H9 (cell line): ENCODE measurements around the gene ARID1A. TPM values are rescaled to one million over a fixed set of nuclear protein-coding genes. Genes with fewer than 3 reads are reported as not detected.

Experiments
- DNase-seq: peaks from one replicate; pipeline ENCODE4 v3.0.0-alpha.2; 2017
- H2AFZ ChIP-seq: one replicate; pipeline ENCODE4 v1.6.1; 2013; ENCODE audit warnings: mild to moderate bottlenecking, low read length, control low read depth, moderate library complexity
- H2AK5ac ChIP-seq: 2 replicates; pipeline ENCODE4 v1.6.1; 2013; ENCODE audit warnings: low read length, control low read depth, mixed read lengths; ENCODE audit not compliant: insufficient read length
- H2BK120ac ChIP-seq: one replicate; pipeline ENCODE4 v1.6.1; 2013; ENCODE audit warnings: low read depth, mild to moderate bottlenecking, low read length, control low read depth, inconsistent platforms; ENCODE audit not compliant: poor library complexity, severe bottlenecking
- H2BK12ac ChIP-seq: 2 replicates; pipeline ENCODE4 v1.6.1; 2013; ENCODE audit warnings: low read length, control low read depth, mixed read lengths, low read depth; ENCODE audit not compliant: insufficient read length
- H2BK15ac ChIP-seq: 2 replicates; pipeline ENCODE4 v1.6.1; 2013; ENCODE audit warnings: low read depth, low read length, control low read depth
- H2BK20ac ChIP-seq: one replicate; pipeline ENCODE4 v1.6.1; 2013; ENCODE audit warnings: low read depth, mild to moderate bottlenecking, low read length, control low read depth, inconsistent platforms; ENCODE audit not compliant: poor library complexity, severe bottlenecking
- H2BK5ac ChIP-seq: 2 replicates; pipeline ENCODE4 v1.6.1; 2013; ENCODE audit warnings: low read length, control low read depth, mixed read lengths; ENCODE audit not compliant: insufficient read length
- H3K14ac ChIP-seq: 2 replicates; pipeline ENCODE4 v1.6.1; 2013; ENCODE audit warnings: low read length, control low read depth; ENCODE audit not compliant: insufficient read depth
- H3K18ac ChIP-seq: 2 replicates; pipeline ENCODE4 v1.6.1; 2013; ENCODE audit warnings: low read depth, mild to moderate bottlenecking, mixed read lengths, low read length, control low read depth; ENCODE audit not compliant: insufficient read length
- H3K23ac ChIP-seq: 2 replicates; pipeline ENCODE4 v1.6.1; 2013; ENCODE audit warnings: low read length, control low read depth, mixed read lengths, low read depth; ENCODE audit not compliant: insufficient read length
- H3K23me2 ChIP-seq: 2 replicates; pipeline ENCODE4 v1.6.1; 2013; ENCODE audit warnings: low read depth, mild to moderate bottlenecking, mixed read lengths, low read length, control low read depth; ENCODE audit not compliant: insufficient read length, poor library complexity, severe bottlenecking
- H3K27ac ChIP-seq: 2 replicates; pipeline ENCODE4 v1.5.1; 2013; ENCODE audit warnings: low read length, control low read depth, mixed read lengths, low read depth; ENCODE audit not compliant: insufficient read length
- H3K27me3 ChIP-seq: 2 replicates; pipeline ENCODE4 v1.6.1; 2013; ENCODE audit warnings: low read length, control low read depth, inconsistent platforms; ENCODE audit not compliant: insufficient read depth
- H3K4ac ChIP-seq: 2 replicates; pipeline ENCODE4 v1.6.1; 2013; ENCODE audit warnings: low read depth, mild to moderate bottlenecking, control low read depth, inconsistent platforms, low read length, moderate library complexity
- H3K4me1 ChIP-seq: 2 replicates; pipeline ENCODE4 v1.6.1; 2013; ENCODE audit warnings: low read length, control low read depth, inconsistent platforms; ENCODE audit not compliant: insufficient read depth
- H3K4me2 ChIP-seq: 2 replicates; pipeline ENCODE4 v1.6.1; 2013; ENCODE audit warnings: low read length, control low read depth, mixed read lengths; ENCODE audit not compliant: insufficient read length, insufficient read depth
- H3K56ac ChIP-seq: 2 replicates; pipeline ENCODE4 v1.6.1; 2013; ENCODE audit warnings: low read depth, mild to moderate bottlenecking, mixed read lengths, low read length, control low read depth; ENCODE audit not compliant: insufficient read length
- H3K79me1 ChIP-seq: 2 replicates; pipeline ENCODE4 v1.6.1; 2013; ENCODE audit warnings: low read depth, mild to moderate bottlenecking, moderate library complexity, low read length, control low read depth, inconsistent platforms; ENCODE audit not compliant: insufficient read depth, poor library complexity, severe bottlenecking
- H3K79me2 ChIP-seq: 2 replicates; pipeline ENCODE4 v1.6.1; 2013; ENCODE audit warnings: low read length, control low read depth, inconsistent platforms; ENCODE audit not compliant: insufficient read depth
- H3K9ac ChIP-seq: 2 replicates; pipeline ENCODE4 v1.6.1; 2013; ENCODE audit warnings: low read length, control low read depth, mixed read lengths; ENCODE audit not compliant: insufficient read length; ENCODE audit errors: extremely low read depth
- H3K9me3 ChIP-seq: one replicate; pipeline ENCODE4 v1.6.1; 2013; ENCODE audit warnings: low read depth, low read length, inconsistent platforms; ENCODE audit not compliant: control insufficient read depth
- H3T11ph ChIP-seq: one replicate; pipeline ENCODE4 v1.6.1; 2013; ENCODE audit warnings: mild to moderate bottlenecking, low read length, control low read depth, inconsistent platforms
- H4K20me1 ChIP-seq: one replicate; pipeline ENCODE4 v1.6.1; 2013; ENCODE audit not compliant: control insufficient read depth, insufficient read length, insufficient read depth
- H4K5ac ChIP-seq: 2 replicates; pipeline ENCODE4 v1.6.1; 2013; ENCODE audit warnings: low read depth, mild to moderate bottlenecking, mixed read lengths, low read length, control low read depth; ENCODE audit not compliant: insufficient read length
- H4K8ac ChIP-seq: replicated peaks from 2 replicates; pipeline ENCODE4 v1.6.1; 2013; ENCODE audit warnings: low read length, control low read depth, mixed read lengths, low read depth; ENCODE audit not compliant: insufficient read length
- H4K91ac ChIP-seq: 2 replicates; pipeline ENCODE4 v1.6.1; 2013; ENCODE audit warnings: low read depth, mild to moderate bottlenecking, moderate library complexity, mixed read lengths, low read length, control low read depth; ENCODE audit not compliant: insufficient read length
- H3K27ac Mint-ChIP-seq, 3 experiments: 2 replicates in 2 of 3; 3 replicates in 1 of 3; pipeline ENCODE4 v1.8.0; 2020 to 2021; ENCODE audit warnings: mixed read lengths in 3 of 3, mild to moderate bottlenecking in 1 of 3, moderate library complexity in 1 of 3
- H3K27me3 Mint-ChIP-seq: 2 replicates; pipeline ENCODE4 v1.8.0; 2021; ENCODE audit warnings: low read depth, mild to moderate bottlenecking, moderate library complexity, mixed read lengths
- H3K36me3 Mint-ChIP-seq, 3 experiments: 2 replicates in 2 of 3; 3 replicates in 1 of 3; pipeline ENCODE4 v1.8.0; 2020 to 2021; ENCODE audit warnings: low read depth in 3 of 3, mixed read lengths in 3 of 3; ENCODE audit not compliant: insufficient read depth in 1 of 3
- H3K4me1 Mint-ChIP-seq, 2 experiments: 2 replicates each; pipeline ENCODE4 v1.8.0; 2020; ENCODE audit warnings: mixed read lengths in 2 of 2
- H3K4me3 Mint-ChIP-seq, 2 experiments: 2 replicates in 1 of 2; 3 replicates in 1 of 2; pipeline ENCODE4 v1.8.0; 2020 to 2021; ENCODE audit warnings: mild to moderate bottlenecking in 2 of 2, mixed read lengths in 2 of 2, moderate library complexity in 1 of 2
- H3K9me3 Mint-ChIP-seq, 2 experiments: 2 replicates in 1 of 2; 3 replicates in 1 of 2; pipeline ENCODE4 v1.8.0; 2020; ENCODE audit warnings: mild to moderate bottlenecking in 2 of 2, mixed read lengths in 2 of 2, moderate library complexity in 1 of 2
- WGBS: extraction: QIAGEN DNeasy Blood & Tissue Kit; methylation state at CpG from one replicate; pipeline ENCODE4 v1.1.7; 2013; ENCODE audit warnings: missing lambda C conversion rate, low lambda C conversion rate, mixed read lengths; ENCODE audit not compliant: insufficient read length; ENCODE audit errors: extremely low coverage; 5-methylcytosine and 5-hydroxymethylcytosine counted together
- total RNA-seq: library from RNA; stranded (reverse); gene quantifications from 2 replicates; pipeline ENCODE4 v1.2.1, GENCODE V29; 2021
- TF ChIP-seq, protein P1 (sequence below): fragments of 200-600 bp; sonication (generic); conservative IDR thresholded peaks from 3 replicates; pipeline ENCODE4 v1.8.0; 2021; ENCODE audit warnings: antibody characterized with exemption, mild to moderate bottlenecking

ARID1A gene
- total RNA-seq, 1 experiment from 2014 or later = 147 TPM

DNA sequence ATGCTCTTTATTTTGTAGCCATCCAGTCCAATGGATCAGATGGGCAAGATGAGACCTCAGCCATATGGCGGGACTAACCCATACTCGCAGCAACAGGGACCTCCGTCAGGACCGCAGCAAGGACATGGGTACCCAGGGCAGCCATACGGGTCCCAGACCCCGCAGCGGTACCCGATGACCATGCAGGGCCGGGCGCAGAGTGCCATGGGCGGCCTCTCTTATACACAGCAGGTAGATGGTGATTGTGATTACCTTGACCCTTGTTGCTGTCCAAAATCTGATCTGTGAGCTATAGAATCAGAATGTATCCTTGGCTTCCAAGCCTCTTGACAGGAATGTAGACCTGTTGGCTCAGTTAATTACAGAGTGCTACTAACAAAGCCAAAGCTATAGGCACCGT, 33.8 kb downstream of the ARID1A start:
- no peak overlapping the region for H2BK5ac ChIP-seq
- no peaks in the 10 kb centered on the region for H3K79me1 ChIP-seq
- no peak overlapping the region for H4K5ac ChIP-seq
- peaks cover 37 to 58% (median 48%) of the 10 kb centered on the region in 3 experiments; a peak in 6 of 7 replicates for H3K36me3 Mint-ChIP-seq
- H3K27me3 Mint-ChIP-seq = no peaks in the 10 kb centered on the region
- H2BK15ac ChIP-seq = no peak overlapping the region
- no peak overlapping the region for H3K27ac ChIP-seq
- no peak overlapping the region for H4K8ac ChIP-seq
- no peak overlapping the region for H3K9ac ChIP-seq
- H4K20me1 ChIP-seq = no peaks in the 10 kb centered on the region
- no peak overlapping the region for H3T11ph ChIP-seq
- H3K23ac ChIP-seq = no peak overlapping the region
- no peak overlapping the region for H3K4me2 ChIP-seq
- H2BK12ac ChIP-seq = no peak overlapping the region
- H3K4me3 Mint-ChIP-seq = no peak overlapping the region
- TF ChIP-seq, protein P1, sequence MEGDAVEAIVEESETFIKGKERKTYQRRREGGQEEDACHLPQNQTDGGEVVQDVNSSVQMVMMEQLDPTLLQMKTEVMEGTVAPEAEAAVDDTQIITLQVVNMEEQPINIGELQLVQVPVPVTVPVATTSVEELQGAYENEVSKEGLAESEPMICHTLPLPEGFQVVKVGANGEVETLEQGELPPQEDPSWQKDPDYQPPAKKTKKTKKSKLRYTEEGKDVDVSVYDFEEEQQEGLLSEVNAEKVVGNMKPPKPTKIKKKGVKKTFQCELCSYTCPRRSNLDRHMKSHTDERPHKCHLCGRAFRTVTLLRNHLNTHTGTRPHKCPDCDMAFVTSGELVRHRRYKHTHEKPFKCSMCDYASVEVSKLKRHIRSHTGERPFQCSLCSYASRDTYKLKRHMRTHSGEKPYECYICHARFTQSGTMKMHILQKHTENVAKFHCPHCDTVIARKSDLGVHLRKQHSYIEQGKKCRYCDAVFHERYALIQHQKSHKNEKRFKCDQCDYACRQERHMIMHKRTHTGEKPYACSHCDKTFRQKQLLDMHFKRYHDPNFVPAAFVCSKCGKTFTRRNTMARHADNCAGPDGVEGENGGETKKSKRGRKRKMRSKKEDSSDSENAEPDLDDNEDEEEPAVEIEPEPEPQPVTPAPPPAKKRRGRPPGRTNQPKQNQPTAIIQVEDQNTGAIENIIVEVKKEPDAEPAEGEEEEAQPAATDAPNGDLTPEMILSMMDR = no peak
- H3K23me2 ChIP-seq = no peaks in the 10 kb centered on the region
- no peak overlapping the region; a peak in 1 of 7 replicates for H3K27ac Mint-ChIP-seq
- no CpG with 5 or more reads among the region's 12 CpGs for WGBS
- peaks cover 5% of the 10 kb centered on the region; the same call in 1 of the 2 replicates for H3K4me1 ChIP-seq
- H3K18ac ChIP-seq = no peak overlapping the region
- H3K4me1 Mint-ChIP-seq = peaks cover 33 to 34% of the 10 kb centered on the region in 2 experiments
- no peaks in the 10 kb centered on the region for H3K9me3 Mint-ChIP-seq
- no peaks in the 10 kb centered on the region for H3K27me3 ChIP-seq
- H2BK20ac ChIP-seq = no peak overlapping the region
- H2BK120ac ChIP-seq = no peak overlapping the region
- H3K9me3 ChIP-seq = no peaks in the 10 kb centered on the region
- H3K79me2 ChIP-seq = peaks cover 25% of the 10 kb centered on the region; the same call in 1 of the 2 replicates
- DNase-seq = no peak
- H2AFZ ChIP-seq = no peak overlapping the region
- H3K56ac ChIP-seq = no peak overlapping the region
- no peak overlapping the region for H3K4ac ChIP-seq
- no peak overlapping the region for H3K14ac ChIP-seq
- no peak overlapping the region for H4K91ac ChIP-seq
- no peak overlapping the region for H2AK5ac ChIP-seq
